Endothelial cell of umbilical vein (primary cell): Measurements from ENCODE around the gene SP3. TPM values are rescaled to one million over a fixed set of nuclear protein-coding genes. Genes with fewer than 3 reads are reported as not detected.

Experiments used
- BruUV-seq: library from RNA; stranded (reverse); fragments of 400-500 nt; replicated peaks from 2 replicates; lab custom pipeline; 2021; lab: Mats Ljungman, UMichigan
- CTCF ChIA-PET: fragments of 300-600, 350-600 bp; sonication (Branson Sonifier 250); formaldehyde crosslinking; loops from one replicate; lab custom pipeline; 2021; ENCODE audit warnings: antibody characterized with exemption, inconsistent platforms; lab: Charles Lee
- POLR2A ChIA-PET: fragments of 300-600, 350-600 bp; sonication (Branson Sonifier 250); formaldehyde crosslinking; loops from one replicate; lab custom pipeline; 2021; ENCODE audit warnings: antibody characterized with exemption, inconsistent platforms; lab: Charles Lee
- DNase-seq: peaks from one replicate; pipeline ENCODE4 v3.0.0-alpha.2; 2011; ENCODE audit warnings: low read depth, low spot score
- FAIRE-seq: peaks from 2 replicates; lab custom pipeline; 2011; peaks lifted over from hg19 to GRCh38; lab: Jason Lieb, UNC
- H2AFZ ChIP-seq: 2 replicates; pipeline ENCODE4 v1.6.0; 2012; ENCODE audit warnings: low read depth, low read length, control low read depth, inconsistent platforms
- H3K27ac ChIP-seq: 2 replicates; pipeline ENCODE4 v1.5.1; 2011; ENCODE audit warnings: low read depth, mild to moderate bottlenecking, control low read depth, low read length, moderate library complexity; ENCODE audit not compliant: insufficient read depth
- H3K27me3 ChIP-seq, 2 experiments: 2 replicates each; pipeline versions ENCODE4 v1.6.0 to v1.6.1; 2011; ENCODE audit warnings: low read length in 2 of 2, mixed read lengths in 1 of 2; ENCODE audit not compliant: control insufficient read depth in 2 of 2, insufficient read depth in 2 of 2
- H3K36me3 ChIP-seq, 2 experiments: 2 replicates in 1 of 2; 3 replicates in 1 of 2; pipeline ENCODE4 v1.5.1; 2011; ENCODE audit warnings: low read length in 2 of 2, mild to moderate bottlenecking in 1 of 2, moderate library complexity in 1 of 2; ENCODE audit not compliant: control insufficient read depth in 2 of 2, insufficient read depth in 2 of 2; ENCODE audit errors: extremely low read depth in 1 of 2
- H3K4me1 ChIP-seq: 3 replicates; pipeline ENCODE4 v1.5.1; 2011; ENCODE audit warnings: mild to moderate bottlenecking, low read length; ENCODE audit not compliant: control insufficient read depth, insufficient read depth; ENCODE audit errors: extremely low read depth
- H3K4me2 ChIP-seq: 2 replicates; pipeline ENCODE4 v1.6.1; 2011; ENCODE audit warnings: low read length, control low read depth, mixed read lengths; ENCODE audit not compliant: insufficient read depth
- H3K4me3 ChIP-seq, 3 experiments: fragments of 200-600 bp in 1 of 3; sonication (generic), shearing (Covaris generic) in 1 of 3; replicated peaks in 1 of 3; 2 replicates each; pipeline ENCODE4 v1.5.1; 2011 to 2016; ENCODE audit warnings: control low read depth in 3 of 3, low read length in 3 of 3, mild to moderate bottlenecking in 2 of 3, inconsistent platforms in 1 of 3, low read depth in 1 of 3, moderate library complexity in 1 of 3; ENCODE audit not compliant: insufficient read depth in 1 of 3
- H3K79me2 ChIP-seq: 2 replicates; pipeline ENCODE4 v1.6.0; 2012; ENCODE audit warnings: low read length, inconsistent platforms; ENCODE audit not compliant: control insufficient read depth, insufficient read depth
- H3K9ac ChIP-seq: replicated peaks from 2 replicates; pipeline ENCODE3; 2011; ENCODE audit warnings: low read length, control low read depth; ENCODE audit not compliant: insufficient read depth; ENCODE audit errors: extremely low read depth
- H3K9me1 ChIP-seq: replicated peaks from 3 replicates; pipeline ENCODE4 v1.6.0; 2011; ENCODE audit warnings: mild to moderate bottlenecking, low read length; ENCODE audit not compliant: control insufficient read depth, insufficient read depth; ENCODE audit errors: extremely low read depth
- H3K9me3 ChIP-seq: replicated peaks from 2 replicates; pipeline ENCODE4 v1.5.1; 2012; ENCODE audit warnings: low read length, inconsistent platforms; ENCODE audit not compliant: control insufficient read depth, insufficient read depth
- H4K20me1 ChIP-seq: replicated peaks from 2 replicates; pipeline ENCODE3; 2011; ENCODE audit warnings: mild to moderate bottlenecking, low read length; ENCODE audit not compliant: control insufficient read depth, insufficient read depth; ENCODE audit errors: extremely low read depth
- EZH2 ChIP-seq: IDR thresholded peaks from 2 replicates; pipeline ENCODE4 v1.6.1; 2012; ENCODE audit warnings: borderline replicate concordance, low read depth, mild to moderate bottlenecking, moderate library complexity, low read length, inconsistent platforms; ENCODE audit not compliant: severe bottlenecking
- FOS ChIP-seq: IDR thresholded peaks from 2 replicates; pipeline ENCODE4 v1.6.1; 2011; ENCODE audit warnings: mild to moderate bottlenecking, low read length, moderate library complexity, borderline replicate concordance; ENCODE audit not compliant: insufficient read depth
- GATA2 ChIP-seq: IDR thresholded peaks from 2 replicates; pipeline ENCODE4 v1.7.0; 2011; ENCODE audit warnings: low read depth, mild to moderate bottlenecking, moderate library complexity, mixed read lengths, low read length; ENCODE audit not compliant: insufficient read length, insufficient read depth
- JUN ChIP-seq: IDR thresholded peaks from 2 replicates; pipeline ENCODE4 v1.6.1; 2011; ENCODE audit warnings: borderline replicate concordance, low read depth; ENCODE audit not compliant: insufficient read length, insufficient read depth
- MAX ChIP-seq: IDR thresholded peaks from 2 replicates; pipeline ENCODE4 v1.6.1; 2011; ENCODE audit not compliant: insufficient read depth, insufficient read length
- MYC ChIP-seq: IDR thresholded peaks from one replicate; pipeline ENCODE4 v1.6.1; 2011; ENCODE audit warnings: mild to moderate bottlenecking, low read depth, low read length
- POLR2A ChIP-seq: IDR thresholded peaks from 2 replicates; pipeline ENCODE4 v1.6.1; 2012; ENCODE audit warnings: low read depth, mild to moderate bottlenecking, control low read depth, low read length
- POLR2AphosphoS5 ChIP-seq: IDR thresholded peaks from 2 replicates; pipeline ENCODE4 v1.6.1; 2012; ENCODE audit warnings: low read depth, mild to moderate bottlenecking, control low read depth, low read length, moderate library complexity; ENCODE audit not compliant: insufficient read depth
- dilution Hi-C: fragments of 300-500 bp; cut with MboI; formaldehyde crosslinking; loops from one replicate; pipeline ENCODE4 v1.15.0; 2019; ENCODE audit warnings: low sequenced_read_pairs; ENCODE audit not compliant: extremely low pct_ligation_motif_present
- intact Hi-C: fragments of 100-400 bp; cut with micrococcal nuclease; formaldehyde crosslinking; loops from one replicate; pipeline ENCODE4 v1.10.0; 2022
- polyA plus RNA-seq, 4 experiments: library from polyadenylated mRNA; depleted of rRNA in 3 of 4; stranded (reverse) in 3 of 4; unstranded in 1 of 4; fragments of >200 nt; gene quantifications; 2 replicates each; pipeline versions ENCODE4 v1.2.1 to v1.2.3, GENCODE V29; 2011 to 2012; ENCODE audit warnings: missing spikeins in 1 of 4
- total RNA-seq: library from RNA; stranded (reverse); gene quantifications from 2 replicates; pipeline ENCODE4 v1.2.3, GENCODE V29; 2021
- TF ChIP-seq, protein P1 (sequence below), 2 donors: IDR thresholded peaks; 1 replicate in 1 of 2; 2 replicates in 1 of 2; pipeline ENCODE4 v1.5.1; 2011; ENCODE audit warnings: low read length in 2 of 2, mild to moderate bottlenecking in 2 of 2, moderate library complexity in 2 of 2, control low read depth in 1 of 2, inconsistent platforms in 1 of 2, low read depth in 1 of 2; ENCODE audit not compliant: insufficient read depth in 1 of 2; ENCODE audit errors: extremely low read depth in 1 of 2

SP3 gene
- total and polyA plus RNA-seq, 2 donors (not counting 3 experiments of a cell fraction or from before 2014, with no cell fraction given), result 23.9 to 59.0 TPM

DNA sequence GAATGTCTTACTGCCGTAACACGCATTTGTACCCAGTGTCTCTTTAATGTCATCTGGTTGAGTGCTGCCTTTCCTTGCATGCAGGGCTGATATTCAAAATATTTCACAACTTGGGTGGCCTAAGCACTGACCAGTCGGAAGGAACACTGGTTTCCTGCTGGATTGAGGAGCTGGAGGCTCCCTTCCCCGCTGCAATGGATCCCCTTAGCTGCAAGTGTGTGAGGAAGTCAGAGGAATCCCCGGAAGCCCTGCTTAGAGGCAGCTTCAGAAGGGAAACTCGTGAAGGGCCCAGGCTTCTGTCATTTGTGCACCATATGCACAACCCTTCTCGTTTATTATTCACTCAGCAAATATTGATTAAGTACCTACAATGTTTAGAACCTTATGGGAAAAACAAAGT is 33.2 kb upstream of the SP3 start:
- Histone ChIP-seq H3K4me3 (no peak overlapping the region), H4K20me1 (no peaks in the 10 kb centered on the region), H3K9me1 (no peaks in the 10 kb centered on the region), H3K9ac (no peak overlapping the region), H3K36me3 (no peaks in the 10 kb centered on the region), H2AFZ (no peak overlapping the region), H3K9me3 (no peaks in the 10 kb centered on the region), H3K27ac (no peak overlapping the region), H3K79me2 (no peaks in the 10 kb centered on the region), H3K4me2 (no peak overlapping the region), H3K4me1 (no peaks in the 10 kb centered on the region), H3K27me3 (peaks cover 20 to 38% of the 10 kb centered on the region in 2 experiments)
- dilution Hi-C loops (no loop called here), intact Hi-C loops (no loop called here)
- ChIA-PET POLR2A (no interaction called here), CTCF (interaction anchor here (0.6 to 1.6 kb wide), 4 partner anchors 9 to 1170 kb away, joined by 3 to 4 read pairs (median 4); partner anchors contain the start of gene SP3)
- no peak for FAIRE-seq
- DNase-seq, result no peak
- no TSS peak for BruUV-seq
- no peak for TF ChIP-seq GATA2
- no peak for TF ChIP-seq POLR2AphosphoS5
- TF ChIP-seq MAX, result no peak
- TF ChIP-seq, protein P1, sequence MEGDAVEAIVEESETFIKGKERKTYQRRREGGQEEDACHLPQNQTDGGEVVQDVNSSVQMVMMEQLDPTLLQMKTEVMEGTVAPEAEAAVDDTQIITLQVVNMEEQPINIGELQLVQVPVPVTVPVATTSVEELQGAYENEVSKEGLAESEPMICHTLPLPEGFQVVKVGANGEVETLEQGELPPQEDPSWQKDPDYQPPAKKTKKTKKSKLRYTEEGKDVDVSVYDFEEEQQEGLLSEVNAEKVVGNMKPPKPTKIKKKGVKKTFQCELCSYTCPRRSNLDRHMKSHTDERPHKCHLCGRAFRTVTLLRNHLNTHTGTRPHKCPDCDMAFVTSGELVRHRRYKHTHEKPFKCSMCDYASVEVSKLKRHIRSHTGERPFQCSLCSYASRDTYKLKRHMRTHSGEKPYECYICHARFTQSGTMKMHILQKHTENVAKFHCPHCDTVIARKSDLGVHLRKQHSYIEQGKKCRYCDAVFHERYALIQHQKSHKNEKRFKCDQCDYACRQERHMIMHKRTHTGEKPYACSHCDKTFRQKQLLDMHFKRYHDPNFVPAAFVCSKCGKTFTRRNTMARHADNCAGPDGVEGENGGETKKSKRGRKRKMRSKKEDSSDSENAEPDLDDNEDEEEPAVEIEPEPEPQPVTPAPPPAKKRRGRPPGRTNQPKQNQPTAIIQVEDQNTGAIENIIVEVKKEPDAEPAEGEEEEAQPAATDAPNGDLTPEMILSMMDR (IDR thresholded peaks at IDR 0.05; ENCODE audit: extremely low read depth in 1 of 2, insufficient read depth in 1 of 2, low read depth in 1 of 2, low read length in 2 of 2), result no peak
- TF ChIP-seq POLR2A, result no peak
- TF ChIP-seq EZH2, result no peak
- TF ChIP-seq JUN, result no peak
- TF ChIP-seq MYC, result no peak
- TF ChIP-seq FOS, result no peak
